SK-N-SH (cell line): Measurements from ENCODE around the gene CELF4. TPM values are rescaled to one million over a fixed set of nuclear protein-coding genes. Genes with fewer than 3 reads are reported as not detected.

Source experiments
- CTCF ChIA-PET: fragments of 300-600, 350-600 bp; formaldehyde crosslinking; extraction: SDS; loops from one replicate; lab custom pipeline; 2021; lab: Yijun Ruan, JAX
- POLR2A ChIA-PET: fragments of 350-600 bp; sonication (Branson Sonifier 250); formaldehyde crosslinking; extraction: SDS; loops from one replicate; lab custom pipeline; 2020; ENCODE audit warnings: antibody characterized with exemption, inconsistent platforms; lab: Yijun Ruan, JAX
- DNase-seq: peaks from one replicate; pipeline ENCODE4 v3.0.0; 2012
- H2AFZ ChIP-seq: fragments of 200-600 bp; sonication (generic); 2 replicates; pipeline ENCODE4 v1.8.1; 2016; ENCODE audit warnings: antibody characterized with exemption, mild to moderate bottlenecking, low read depth
- H3F3A ChIP-seq: fragments of 200-600 bp; sonication (generic); replicated peaks from 2 replicates; pipeline ENCODE3; 2016; ENCODE audit warnings: antibody characterized with exemption, mild to moderate bottlenecking; ENCODE audit not compliant: insufficient read depth
- H3K27ac ChIP-seq, 2 experiments: fragments of 200-500 bp in 1 of 2; fragments of 200-600 bp in 1 of 2; sonication (Bioruptor generic) in 1 of 2; sonication (generic), shearing (Covaris generic) in 1 of 2; 2 replicates each; pipeline versions ENCODE4 v1.5.1 to v1.6.1; 2014 to 2016; ENCODE audit warnings: low read depth in 2 of 2, inconsistent platforms in 1 of 2, low read length in 1 of 2, mild to moderate bottlenecking in 1 of 2, mixed read lengths in 1 of 2
- H3K27me3 ChIP-seq: fragments of 200-600 bp; sonication (generic), shearing (Covaris generic); 2 replicates; pipeline ENCODE4 v1.6.1; 2016; ENCODE audit warnings: mixed run types; ENCODE audit not compliant: insufficient read depth
- H3K36me3 ChIP-seq, 2 experiments: fragments of 200-500 bp in 1 of 2; fragments of 200-600 bp in 1 of 2; sonication (Bioruptor generic) in 1 of 2; sonication (generic) in 1 of 2; replicated peaks in 1 of 2; 2 replicates each; pipeline versions ENCODE3 to v1.5.1; 2014 to 2016; ENCODE audit warnings: low read length in 1 of 2, mild to moderate bottlenecking in 1 of 2; ENCODE audit not compliant: insufficient read depth in 2 of 2, control insufficient read depth in 1 of 2
- H3K4me1 ChIP-seq, 2 experiments: fragments of 200-500 bp in 1 of 2; fragments of 200-600 bp in 1 of 2; sonication (Bioruptor generic) in 1 of 2; sonication (generic), shearing (Covaris generic) in 1 of 2; 2 replicates each; pipeline versions ENCODE4 v1.5.1 to v1.6.1; 2014 to 2016; ENCODE audit warnings: low read depth in 1 of 2, low read length in 1 of 2, mixed run types in 1 of 2; ENCODE audit not compliant: insufficient read depth in 2 of 2, control insufficient read depth in 1 of 2
- H3K4me2 ChIP-seq: fragments of 200-600 bp; sonication (generic), shearing (Covaris generic); 2 replicates; pipeline ENCODE4 v1.6.1; 2017; ENCODE audit warnings: mixed run types
- H3K4me3 ChIP-seq, 2 experiments: fragments of 200-500 bp in 1 of 2; fragments of 200-600 bp in 1 of 2; sonication (Bioruptor generic) in 1 of 2; sonication (generic), shearing (Covaris generic) in 1 of 2; 2 replicates each; pipeline versions ENCODE4 v1.5.1 to v1.8.1; 2014 to 2016; ENCODE audit warnings: low read depth in 2 of 2, inconsistent platforms in 1 of 2, low read length in 1 of 2, mild to moderate bottlenecking in 1 of 2, mixed read lengths in 1 of 2, moderate library complexity in 1 of 2
- H3K79me2 ChIP-seq: fragments of 200-600 bp; sonication (generic); 2 replicates; pipeline ENCODE4 v1.8.1; 2017; ENCODE audit warnings: mild to moderate bottlenecking; ENCODE audit not compliant: insufficient read depth
- H3K9ac ChIP-seq: fragments of 200-600 bp; sonication (generic); 2 replicates; pipeline ENCODE4 v1.6.1; 2017; ENCODE audit warnings: mixed run types
- H3K9me2 ChIP-seq: fragments of 200-600 bp; sonication (generic); 2 replicates; pipeline ENCODE4 v1.6.1; 2017; ENCODE audit warnings: mixed run types
- H3K9me3 ChIP-seq: fragments of 200-600 bp; sonication (generic); 2 replicates; pipeline ENCODE4 v1.6.1; 2017; ENCODE audit warnings: mixed run types, mild to moderate bottlenecking, moderate library complexity
- H4K20me1 ChIP-seq: fragments of 200-600 bp; sonication (generic); 2 replicates; pipeline ENCODE4 v1.6.1; 2017; ENCODE audit warnings: mild to moderate bottlenecking, mixed run types; ENCODE audit not compliant: insufficient read depth
- CHD2 ChIP-seq: fragments of 150-350 bp; IDR thresholded peaks from 2 replicates; pipeline ENCODE4 v1.6.1; 2018; ENCODE audit warnings: low read length; ENCODE audit not compliant: partially characterized antibody
- CTCF ChIP-seq: fragments of 200-600 bp; sonication (generic); IDR thresholded peaks from 2 replicates; pipeline ENCODE4 v1.6.1; 2017; ENCODE audit warnings: antibody characterized with exemption, mild to moderate bottlenecking, moderate library complexity
- FOXJ3 ChIP-seq: sonication (generic); formaldehyde crosslinking; IDR thresholded peaks from 2 replicates; pipeline ENCODE4 v1.5.1; 2020; ENCODE audit warnings: mild to moderate bottlenecking, missing genetic modification reagents
- GABPA ChIP-seq: IDR thresholded peaks from 2 replicates; pipeline ENCODE4 v1.4.0; 2012; ENCODE audit warnings: low read depth, mild to moderate bottlenecking
- IRF3 ChIP-seq: fragments of 150-350 bp; IDR thresholded peaks from 2 replicates; pipeline ENCODE4 v1.6.1; 2016; ENCODE audit warnings: mild to moderate bottlenecking, low read depth, low read length
- NFIC ChIP-seq: IDR thresholded peaks from 2 replicates; pipeline ENCODE4 v1.4.0; 2012; ENCODE audit warnings: borderline replicate concordance
- PBX3 ChIP-seq: IDR thresholded peaks from 2 replicates; pipeline ENCODE4; 2012
- RAD21 ChIP-seq: IDR thresholded peaks from 2 replicates; pipeline ENCODE4 v1.6.1; 2012; ENCODE audit warnings: mild to moderate bottlenecking, low read length
- RCOR1 ChIP-seq: fragments of 150-350 bp; IDR thresholded peaks from 2 replicates; pipeline ENCODE4 v1.6.1; 2017; ENCODE audit warnings: antibody characterized with exemption, low read length
- RFX5 ChIP-seq: IDR thresholded peaks from 2 replicates; pipeline ENCODE4 v1.6.1; 2012; ENCODE audit warnings: mild to moderate bottlenecking, improper control_type of control experiment, low read length
- RXRA ChIP-seq: IDR thresholded peaks from 2 replicates; pipeline ENCODE4 v1.4.0; 2012; ENCODE audit warnings: low read depth, mild to moderate bottlenecking, borderline replicate concordance
- SMC3 ChIP-seq: IDR thresholded peaks from 2 replicates; pipeline ENCODE4 v1.6.1; 2012; ENCODE audit warnings: low read depth, low read length, improper control_type of control experiment
- TCF12 ChIP-seq: IDR thresholded peaks from 2 replicates; pipeline ENCODE4 v1.4.0; 2012
- USF1 ChIP-seq: IDR thresholded peaks from 2 replicates; pipeline ENCODE4 v1.4.0; 2012; ENCODE audit warnings: low read depth, borderline replicate concordance
- YY1 ChIP-seq: IDR thresholded peaks from 2 replicates; pipeline ENCODE4 v1.4.0; 2012; ENCODE audit warnings: low read depth, mild to moderate bottlenecking
- WGBS: methylation state at CpG from one replicate; pipeline ENCODE4 v1.1.6; 2017; ENCODE audit warnings: low lambda C conversion rate; 5-methylcytosine and 5-hydroxymethylcytosine counted together
- polyA plus RNA-seq, 3 experiments: library from polyadenylated mRNA; depleted of rRNA; stranded (reverse); fragments of >200 nt; gene quantifications; 2 replicates each; pipeline ENCODE4 v1.2.3, GENCODE V29; 2012

CELF4 gene
- polyA plus RNA-seq, 1 of the 3 experiments (the other 2 are of a cell fraction): 0.26 TPM

- 51% methylated on average over 6 of the region's 11 CpGs for WGBS
- POLR2A ChIA-PET: no interaction called here
- no peak overlapping the region for H3K4me3 ChIP-seq
- H3K79me2 ChIP-seq: no peaks in the 10 kb centered on the region
- H3K9ac ChIP-seq: no peak overlapping the region
- no peak overlapping the region for H3K4me2 ChIP-seq
- H3K9me3 ChIP-seq: no peaks in the 10 kb centered on the region
- H3F3A ChIP-seq: no peaks in the 10 kb centered on the region
- TF ChIP-seq RCOR1 (no peak), RXRA (no peak), CHD2 (no peak), NFIC (no peak), USF1 (no peak), SMC3 (no peak), CTCF (no peak), TCF12 (no peak), RAD21 (no peak), YY1 (no peak)
- no peaks in the 10 kb centered on the region for H3K9me2 ChIP-seq
- no peaks in the 10 kb centered on the region; the same call in 1 of the 2 replicates for H3K27me3 ChIP-seq
- no peaks in the 10 kb centered on the region; a peak in 1 of 4 replicates for H3K4me1 ChIP-seq
- CTCF ChIA-PET: interaction anchor here (1.1 kb wide), 1 partner anchor 17 kb away, joined by 4 read pairs; no protein-coding TSS in a partner anchor
- H3K36me3 ChIP-seq: no peaks in the 10 kb centered on the region
- DNase-seq: no peak
- H3K27ac ChIP-seq: no peak overlapping the region
- no peak overlapping the region for H2AFZ ChIP-seq
- no peaks in the 10 kb centered on the region for H4K20me1 ChIP-seq
These were observed 316.3 kb downstream of the CELF4 start for GRCh38 chr18:37249171-37249886.

GRCh38 chr18:37248281-37248680, 317.3 kb downstream of the CELF4 start:
- no peaks in the 10 kb centered on the region; a peak in 1 of 4 replicates for H3K4me1 ChIP-seq
- no peak overlapping the region for H2AFZ ChIP-seq
- no peak overlapping the region for H3K4me3 ChIP-seq
- H3K9me2 ChIP-seq: no peaks in the 10 kb centered on the region
- H3K27me3 ChIP-seq: no peaks in the 10 kb centered on the region; the same call in 1 of the 2 replicates
- DNase-seq: no peak
- WGBS: 73% methylated on average over 4 of the region's 5 CpGs
- H3F3A ChIP-seq: no peaks in the 10 kb centered on the region
- no peaks in the 10 kb centered on the region for H3K79me2 ChIP-seq
- no peaks in the 10 kb centered on the region for H4K20me1 ChIP-seq
- no peak overlapping the region for H3K9ac ChIP-seq
- no peak for TF ChIP-seq PBX3
- TF ChIP-seq GABPA: no peak
- no peak for TF ChIP-seq FOXJ3 (CRISPR knock-in tag)
- TF ChIP-seq RXRA: no peak
- no peak for TF ChIP-seq IRF3
- TF ChIP-seq RFX5: no peak
- TF ChIP-seq RCOR1: no peak
- POLR2A ChIA-PET: no interaction called here
- no peak overlapping the region for H3K27ac ChIP-seq
- CTCF ChIA-PET: interaction anchor here (1.1 kb wide), 2 partner anchors 14 to 16 kb away, joined by 3 to 4 read pairs; no protein-coding TSS in a partner anchor
- H3K36me3 ChIP-seq: no peaks in the 10 kb centered on the region
- H3K4me2 ChIP-seq: no peak overlapping the region
- H3K9me3 ChIP-seq: no peaks in the 10 kb centered on the region
